Astrocyte (in vitro differentiated cells and primary cell): ENCODE results near the gene KLF9. TPM values are rescaled to one million over a fixed set of nuclear protein-coding genes. Genes with fewer than 3 reads are reported as not detected.
A peak's percentile ranks its signal among the peaks of the same experiment; 100 is the strongest.

Source experiments
- DNase-seq: peaks from one replicate; pipeline ENCODE4 v3.0.0-alpha.2; 2010; ENCODE audit warnings: low read depth
- FAIRE-seq: peaks from 2 replicates; lab custom pipeline; 2011; peaks lifted over from hg19 to GRCh38; lab: Jason Lieb, UNC
- H2AFZ ChIP-seq: 2 replicates; pipeline ENCODE4 v1.6.0; 2012; ENCODE audit warnings: low read depth, low read length, inconsistent platforms
- H3K27ac ChIP-seq: 2 replicates; pipeline ENCODE4 v1.5.1; 2011; ENCODE audit warnings: low read depth, low read length, inconsistent platforms
- H3K27me3 ChIP-seq: 2 replicates; pipeline ENCODE4 v1.6.0; 2011; ENCODE audit warnings: low read length, inconsistent platforms; ENCODE audit not compliant: insufficient read depth
- H3K36me3 ChIP-seq: 2 replicates; pipeline ENCODE4 v1.5.1; 2011; ENCODE audit warnings: low read length, inconsistent platforms; ENCODE audit not compliant: insufficient read depth
- H3K4me1 ChIP-seq: 2 replicates; pipeline ENCODE4 v1.5.1; 2011; ENCODE audit warnings: low read length, inconsistent platforms; ENCODE audit not compliant: insufficient read depth
- H3K4me2 ChIP-seq: 2 replicates; pipeline ENCODE4 v1.6.0; 2012; ENCODE audit warnings: low read length, inconsistent platforms
- H3K4me3 ChIP-seq: 2 replicates; pipeline ENCODE4 v1.5.1; 2011; ENCODE audit warnings: low read depth, mild to moderate bottlenecking, low read length, inconsistent platforms; ENCODE audit not compliant: insufficient read depth
- H3K79me2 ChIP-seq: 2 replicates; pipeline ENCODE4 v1.6.0; 2012; ENCODE audit warnings: mild to moderate bottlenecking, low read length, inconsistent platforms; ENCODE audit not compliant: insufficient read depth
- H3K9ac ChIP-seq: 2 replicates; pipeline ENCODE4 v1.6.0; 2012; ENCODE audit warnings: mild to moderate bottlenecking, low read length, inconsistent platforms
- H3K9me3 ChIP-seq: 2 replicates; pipeline ENCODE4 v1.5.1; 2012; ENCODE audit warnings: low read depth, mild to moderate bottlenecking, low read length, inconsistent platforms; ENCODE audit not compliant: insufficient read depth
- H4K20me1 ChIP-seq: 2 replicates; pipeline ENCODE4 v1.6.0; 2012; ENCODE audit warnings: low read length, inconsistent platforms; ENCODE audit not compliant: insufficient read depth
- H3K27ac Mint-ChIP-seq: one replicate; pipeline ENCODE4 v1.8.0; 2021; ENCODE audit warnings: mild to moderate bottlenecking, mixed read lengths; ENCODE audit not compliant: unreplicated experiment
- H3K27me3 Mint-ChIP-seq: one replicate; pipeline ENCODE4 v1.8.0; 2021; ENCODE audit warnings: low read depth, mixed read lengths; ENCODE audit not compliant: unreplicated experiment
- H3K36me3 Mint-ChIP-seq: one replicate; pipeline ENCODE4 v1.8.0; 2021; ENCODE audit warnings: low read depth, mixed read lengths; ENCODE audit not compliant: unreplicated experiment
- H3K4me1 Mint-ChIP-seq: one replicate; pipeline ENCODE4 v1.8.0; 2021; ENCODE audit warnings: low read depth, mixed read lengths; ENCODE audit not compliant: unreplicated experiment
- H3K4me3 Mint-ChIP-seq: one replicate; pipeline ENCODE4 v1.8.0; 2021; ENCODE audit warnings: mild to moderate bottlenecking, moderate library complexity, mixed read lengths; ENCODE audit not compliant: unreplicated experiment
- H3K9me3 Mint-ChIP-seq: one replicate; pipeline ENCODE4 v1.8.0; 2021; ENCODE audit warnings: mild to moderate bottlenecking, mixed read lengths; ENCODE audit not compliant: unreplicated experiment
- CTCF ChIP-seq: IDR thresholded peaks from 2 replicates; pipeline ENCODE4 v1.5.1; 2011; ENCODE audit warnings: low read depth, mild to moderate bottlenecking, inconsistent platforms, low read length, moderate library complexity; ENCODE audit not compliant: insufficient read depth
- EZH2 ChIP-seq: IDR thresholded peaks from 2 replicates; pipeline ENCODE4 v1.6.1; 2012; ENCODE audit warnings: mild to moderate bottlenecking, low read length, inconsistent platforms; ENCODE audit not compliant: insufficient read depth
- total RNA-seq: library from RNA; stranded (reverse); gene quantifications from 2 replicates; pipeline ENCODE4 v1.2.1, GENCODE V29; 2021

Gene KLF9
- total RNA-seq, 1 donor from 2014 or later, result 4.9 TPM

GRCh38 chr9:70405808-70406433, 8.5 kb downstream of the KLF9 start:
- Histone ChIP-seq H2AFZ (no peak overlapping the region), H3K9ac (peak overlapping the region; percentile 83), H4K20me1 (peaks cover 27% of the 10 kb centered on the region), H3K4me2 (peak overlapping the region; percentile 80), H3K27me3 (no peaks in the 10 kb centered on the region), H3K36me3 (no peaks in the 10 kb centered on the region), H3K4me3 (no peak overlapping the region), H3K27ac (peak overlapping the region; percentile 96), H3K79me2 (peaks cover 91% of the 10 kb centered on the region), H3K4me1 (peaks cover 40% of the 10 kb centered on the region), H3K9me3 (no peaks in the 10 kb centered on the region)
- H3K4me1 Mint-ChIP-seq, result peaks cover 25% of the 10 kb centered on the region
- FAIRE-seq (no peak), DNase-seq (peak; percentile 43)
- H3K27ac Mint-ChIP-seq, result peak overlapping the region; percentile 67
- peaks cover 7% of the 10 kb centered on the region for H3K9me3 Mint-ChIP-seq
- no peak for TF ChIP-seq EZH2
- TF ChIP-seq CTCF, result no peak
- no peaks in the 10 kb centered on the region for H3K27me3 Mint-ChIP-seq
- H3K36me3 Mint-ChIP-seq, result no peaks in the 10 kb centered on the region
- H3K4me3 Mint-ChIP-seq, result no peak overlapping the region

- H3K4me3 ChIP-seq, result no peak overlapping the region
- H3K27me3 ChIP-seq, result no peaks in the 10 kb centered on the region
- Mint-ChIP-seq H3K4me3 (no peak overlapping the region), H3K27me3 (peaks cover 6% of the 10 kb centered on the region), H3K36me3 (no peaks in the 10 kb centered on the region), H3K27ac (no peak overlapping the region), H3K9me3 (peaks cover 7% of the 10 kb centered on the region), H3K4me1 (peaks cover 13% of the 10 kb centered on the region)
- no peaks in the 10 kb centered on the region for H3K36me3 ChIP-seq
- H3K4me1 ChIP-seq, result peaks cover 24% of the 10 kb centered on the region
- FAIRE-seq, result no peak
- no peak for DNase-seq
- TF ChIP-seq CTCF, result no peak
- no peak for TF ChIP-seq EZH2
- H3K9me3 ChIP-seq, result no peaks in the 10 kb centered on the region
- peaks cover 91% of the 10 kb centered on the region for H3K79me2 ChIP-seq
- no peak overlapping the region for H3K4me2 ChIP-seq
- no peak overlapping the region for H3K9ac ChIP-seq
- no peak overlapping the region for H2AFZ ChIP-seq
- no peak overlapping the region for H3K27ac ChIP-seq
- peaks cover 36% of the 10 kb centered on the region for H4K20me1 ChIP-seq
Observed at GRCh38 chr9:70404261-70404660, 10.2 kb downstream of the KLF9 start.

- Histone ChIP-seq H3K79me2 (peaks cover 93% of the 10 kb centered on the region), H3K4me1 (peaks cover 22% of the 10 kb centered on the region), H3K4me3 (no peak overlapping the region), H3K4me2 (peak overlapping the region; percentile 1), H3K27ac (peak overlapping the region; percentile 7), H3K36me3 (no peaks in the 10 kb centered on the region), H4K20me1 (peaks cover 42% of the 10 kb centered on the region), H2AFZ (no peak overlapping the region), H3K9me3 (no peaks in the 10 kb centered on the region), H3K27me3 (no peaks in the 10 kb centered on the region), H3K9ac (peak overlapping the region; percentile 6)
- no peak for TF ChIP-seq EZH2
- no peak for TF ChIP-seq CTCF
- Mint-ChIP-seq H3K4me3 (no peak overlapping the region), H3K36me3 (no peaks in the 10 kb centered on the region), H3K27me3 (peaks cover 6% of the 10 kb centered on the region), H3K9me3 (peaks cover 7% of the 10 kb centered on the region), H3K4me1 (peaks cover 13% of the 10 kb centered on the region), H3K27ac (peak overlapping the region; percentile 47)
- no peak for FAIRE-seq
- DNase-seq, result peak; percentile 71
Observed at GRCh38 chr9:70403618-70404025, 10.8 kb downstream of the KLF9 start.
